ENCODE measurements around the gene RAB4B.
A peak's percentile ranks its signal among the peaks of the same experiment; 100 is the strongest.
"Not testable (repeated sequence)": the region's sequence is repeated elsewhere in the genome, so short reads cannot be mapped to it uniquely, and the experiment has no call there.

Gene RAB4B

DNA sequence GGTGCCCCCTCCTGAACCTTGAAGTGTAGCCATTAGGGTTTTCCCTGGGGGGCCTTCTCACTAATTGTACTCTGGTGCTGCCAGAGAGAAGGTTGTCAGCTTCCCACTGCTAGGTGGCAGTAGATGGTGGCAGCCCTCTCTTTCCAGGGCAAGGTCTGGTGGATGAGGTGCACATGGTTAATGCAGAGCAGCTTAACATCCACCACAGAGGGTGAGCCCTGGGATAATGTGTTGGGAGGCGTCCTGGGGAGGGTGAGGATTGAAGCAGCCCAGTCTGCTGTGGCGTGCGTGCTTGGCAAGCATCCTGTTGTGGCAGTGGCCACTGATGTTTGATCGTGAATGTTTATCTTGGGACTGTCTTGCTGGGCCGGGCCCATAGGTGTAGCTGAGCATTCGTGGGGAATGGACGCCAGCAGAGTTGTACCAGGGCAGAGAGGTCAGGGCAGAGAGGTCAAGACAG is 26.8 kb downstream of the RAB4B start:
- no peak for DNase-seq

DNA sequence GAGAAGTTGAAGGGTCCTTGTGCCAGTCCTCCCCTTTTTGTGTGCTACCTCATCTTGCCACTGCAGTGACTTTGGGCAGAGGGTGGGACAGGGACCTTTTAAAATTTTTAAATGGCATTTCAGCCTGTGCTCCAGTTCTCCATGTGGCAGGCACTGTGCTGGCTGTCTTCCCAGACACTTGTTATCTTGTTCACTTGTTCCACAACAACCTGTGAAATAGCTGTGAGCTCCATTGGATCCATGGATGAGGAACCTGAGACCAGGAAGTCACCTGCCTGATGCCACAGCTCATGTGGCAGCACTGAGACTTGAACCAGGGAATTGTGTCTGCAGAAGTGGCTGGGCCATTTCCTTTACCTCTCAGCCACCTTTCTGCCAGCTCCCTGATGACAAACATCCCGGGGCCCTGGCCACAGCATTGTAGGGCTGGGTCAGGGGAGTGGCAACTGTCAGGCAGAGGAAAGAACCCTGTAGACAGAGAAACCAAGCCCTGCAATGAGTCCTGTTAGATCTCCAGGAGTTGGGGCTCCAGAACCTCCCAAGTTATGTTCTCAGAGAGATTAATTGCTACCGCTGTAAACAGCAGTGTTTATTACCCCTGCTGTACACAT is 27.3 kb downstream of the RAB4B start:
- no peak for DNase-seq

DNA sequence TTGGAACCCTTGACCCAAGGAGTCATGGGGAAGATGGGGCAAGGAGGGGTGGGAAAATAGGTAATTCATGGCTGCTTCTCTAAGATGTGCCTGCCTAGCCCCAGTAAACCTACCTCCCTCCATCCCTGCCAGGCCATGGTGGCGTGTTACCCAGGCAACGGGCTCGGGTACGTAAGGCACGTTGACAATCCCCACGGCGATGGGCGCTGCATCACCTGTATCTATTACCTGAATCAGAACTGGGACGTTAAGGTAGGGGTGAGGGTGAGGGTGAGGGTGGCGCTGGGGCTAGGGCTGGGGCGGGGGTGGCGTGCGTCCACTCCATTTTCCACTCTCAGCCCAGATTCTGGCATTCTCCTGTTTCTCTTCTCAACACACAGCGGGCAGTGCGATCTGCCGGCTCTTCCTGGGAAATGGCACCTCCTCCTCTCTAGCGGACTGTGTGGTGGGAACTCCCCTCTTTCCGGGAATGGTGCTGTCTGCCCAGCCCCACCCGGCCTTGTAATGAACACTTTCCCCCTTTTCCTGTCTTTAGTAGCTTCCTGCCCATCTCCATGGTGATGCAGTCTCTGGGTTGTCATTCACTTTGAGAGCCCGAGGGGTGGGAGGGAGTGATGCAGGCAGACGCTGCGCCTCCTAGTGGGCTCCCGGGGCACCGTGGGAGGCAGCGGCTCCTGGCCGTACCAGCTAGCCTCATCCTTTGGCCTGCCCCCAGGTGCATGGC is 28.5 kb downstream of the RAB4B start:
- DNase-seq = peak in 1 of 2 experiments; percentile 29

DNA sequence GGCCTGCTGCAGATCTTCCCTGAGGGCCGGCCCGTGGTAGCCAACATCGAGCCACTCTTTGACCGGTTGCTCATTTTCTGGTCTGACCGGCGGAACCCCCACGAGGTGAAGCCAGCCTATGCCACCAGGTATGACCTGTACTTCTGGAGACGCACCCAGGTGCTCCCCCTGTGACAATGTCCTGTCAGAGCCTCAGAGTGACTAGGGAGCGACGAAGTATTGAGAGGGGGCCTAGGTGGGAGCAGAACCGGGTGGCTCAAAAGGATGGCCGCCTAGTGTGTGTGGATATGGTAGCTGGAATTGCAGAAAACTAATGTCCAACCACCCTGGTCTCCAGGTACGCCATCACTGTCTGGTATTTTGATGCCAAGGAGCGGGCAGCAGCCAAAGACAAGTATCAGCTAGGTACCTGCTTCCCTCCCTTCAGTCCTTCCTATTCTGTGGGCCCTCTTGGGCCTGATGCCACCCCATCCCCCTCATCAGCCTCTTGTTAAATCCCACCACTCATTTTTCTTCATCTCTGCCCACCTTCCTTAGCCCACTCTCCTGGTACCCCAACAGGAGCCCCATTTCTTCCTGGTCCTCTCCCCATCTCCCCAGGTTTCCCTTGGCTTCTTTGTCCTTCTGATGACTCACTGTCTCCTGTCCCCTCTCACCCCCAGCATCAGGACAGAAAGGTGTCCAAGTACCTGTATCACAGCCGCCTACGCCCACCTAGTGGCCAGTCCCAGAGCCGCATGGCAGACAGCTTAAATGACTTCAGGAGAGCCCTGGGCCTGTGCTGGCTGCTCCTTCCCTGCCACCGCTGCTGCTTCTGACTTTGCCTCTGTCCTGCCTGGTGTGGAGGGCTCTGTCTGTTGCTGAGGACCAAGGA is 29.3 kb downstream of the RAB4B start:
- peak in 1 of 2 experiments; percentile 8 for DNase-seq

DNA sequence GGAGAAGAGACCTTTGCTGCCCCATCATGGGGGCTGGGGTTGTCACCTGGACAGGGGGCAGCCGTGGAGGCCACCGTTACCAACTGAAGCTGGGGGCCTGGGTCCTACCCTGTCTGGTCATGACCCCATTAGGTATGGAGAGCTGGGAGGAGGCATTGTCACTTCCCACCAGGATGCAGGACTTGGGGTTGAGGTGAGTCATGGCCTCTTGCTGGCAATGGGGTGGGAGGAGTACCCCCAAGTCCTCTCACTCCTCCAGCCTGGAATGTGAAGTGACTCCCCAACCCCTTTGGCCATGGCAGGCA is 29.9 kb downstream of the RAB4B start:
- DNase-seq = no peak

DNA sequence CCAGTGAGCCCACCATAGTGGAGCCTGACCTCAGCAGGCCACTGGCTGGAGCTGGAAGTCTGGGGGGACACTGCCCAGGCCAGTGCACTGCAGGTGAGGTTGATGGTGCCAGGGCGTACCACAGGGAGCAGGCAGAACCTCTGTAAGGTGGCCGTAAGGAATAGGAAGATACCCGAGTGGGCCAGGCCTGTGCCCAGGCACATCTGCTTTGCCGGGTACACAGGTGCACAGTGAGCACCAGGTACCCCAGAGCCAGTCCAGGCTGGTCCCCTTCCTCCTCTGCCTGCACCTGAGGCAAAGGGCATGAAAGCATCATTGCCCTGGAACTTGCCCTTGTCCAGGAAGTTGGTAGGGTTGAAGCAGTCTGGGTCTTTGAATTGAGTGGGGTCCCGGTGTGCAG is 30.4 kb downstream of the RAB4B start:
- DNase-seq = no peak

DNA sequence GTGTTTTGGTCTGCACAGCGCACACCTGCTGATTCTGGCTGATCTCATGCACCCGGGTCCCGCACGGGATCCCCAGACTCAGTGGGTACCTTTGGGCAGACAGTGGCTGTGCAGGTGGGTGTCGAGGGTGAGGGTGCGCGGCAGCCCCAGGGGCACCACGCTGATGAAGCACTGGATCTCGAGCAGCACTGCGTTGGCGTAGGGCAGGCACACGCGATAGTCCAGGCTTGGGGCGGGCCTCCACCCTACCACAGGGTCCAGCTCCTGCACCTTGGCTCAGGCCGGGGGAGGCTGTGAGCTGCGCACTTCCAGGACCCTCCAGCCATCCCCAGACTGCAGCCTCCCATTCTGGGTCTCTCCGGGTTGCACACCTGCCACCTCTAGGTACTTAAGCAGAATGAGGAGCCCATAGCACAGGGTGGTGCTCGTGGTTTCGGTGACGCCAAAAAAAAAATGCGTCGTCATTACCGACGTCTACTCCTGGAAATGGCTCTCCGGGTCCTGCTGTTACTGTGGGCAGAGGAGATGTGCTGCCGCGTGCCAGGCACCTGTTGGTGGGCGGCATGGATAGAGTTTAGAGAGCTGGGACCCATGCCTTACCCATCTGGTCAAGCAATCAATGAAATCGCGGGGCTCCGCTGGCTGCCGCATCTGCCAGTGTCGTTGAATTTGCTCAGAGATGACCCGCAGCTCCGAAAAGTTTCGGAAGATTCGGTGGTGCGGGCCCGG is 31.5 kb downstream of the RAB4B start:
- no peak for DNase-seq

DNA sequence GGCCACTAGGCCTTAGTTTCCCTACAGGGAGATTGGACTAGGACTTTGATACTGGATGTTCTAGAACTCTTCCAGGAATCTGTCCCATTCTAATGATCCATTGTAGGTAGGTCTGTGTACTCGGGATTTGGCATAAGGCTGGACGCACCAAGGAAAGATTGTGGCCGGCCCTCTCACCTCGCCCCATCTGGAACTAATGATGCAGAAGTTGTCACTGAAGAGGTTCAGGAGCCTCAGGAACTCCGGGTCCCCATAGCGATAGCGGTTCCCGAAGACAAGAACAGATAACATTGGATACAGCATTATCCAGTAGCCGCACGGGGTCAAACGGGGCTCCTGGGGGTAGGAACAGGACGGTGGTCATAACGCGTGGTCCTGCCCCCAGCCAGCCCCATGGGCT is 32.1 kb downstream of the RAB4B start:
- DNase-seq = no peak

DNA sequence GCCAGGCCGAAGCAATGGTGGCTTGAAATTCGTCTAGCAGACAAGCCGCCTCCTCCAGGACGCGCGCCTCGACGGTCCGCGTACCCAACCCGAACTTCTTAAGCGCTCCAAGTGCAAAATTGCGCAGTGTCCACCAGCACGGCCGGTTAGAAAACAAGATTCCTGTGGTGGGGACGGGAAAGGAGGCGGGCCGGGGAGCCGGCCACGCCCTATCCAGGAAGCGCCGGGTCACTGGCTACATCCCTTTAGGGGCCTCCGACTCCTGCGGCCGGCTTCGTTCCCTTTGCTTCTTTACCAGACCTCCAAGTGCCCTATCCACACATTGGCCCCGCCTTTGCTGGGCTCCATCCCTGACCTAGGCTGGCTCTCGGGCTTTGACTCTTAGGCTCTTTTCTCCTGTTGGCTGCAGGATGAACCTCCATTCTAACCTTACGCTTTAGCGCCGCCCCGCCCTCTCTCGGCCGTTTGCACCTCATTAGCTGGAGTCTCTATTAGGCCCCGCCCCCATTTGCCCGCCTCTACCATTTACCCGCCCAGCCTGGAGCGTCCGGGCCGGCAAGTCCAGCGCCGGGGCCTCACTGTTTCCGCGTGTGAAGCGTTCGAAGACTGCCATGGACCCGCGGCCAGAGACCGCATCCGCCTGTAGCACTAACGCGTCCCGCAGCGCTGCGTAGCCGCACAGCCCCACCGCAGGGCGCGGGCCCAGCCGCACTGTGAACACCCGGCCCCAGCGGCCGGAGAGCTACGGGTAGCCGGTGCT is 32.8 kb downstream of the RAB4B start:
- DNase-seq = peak; percentile 42 to 45

DNA sequence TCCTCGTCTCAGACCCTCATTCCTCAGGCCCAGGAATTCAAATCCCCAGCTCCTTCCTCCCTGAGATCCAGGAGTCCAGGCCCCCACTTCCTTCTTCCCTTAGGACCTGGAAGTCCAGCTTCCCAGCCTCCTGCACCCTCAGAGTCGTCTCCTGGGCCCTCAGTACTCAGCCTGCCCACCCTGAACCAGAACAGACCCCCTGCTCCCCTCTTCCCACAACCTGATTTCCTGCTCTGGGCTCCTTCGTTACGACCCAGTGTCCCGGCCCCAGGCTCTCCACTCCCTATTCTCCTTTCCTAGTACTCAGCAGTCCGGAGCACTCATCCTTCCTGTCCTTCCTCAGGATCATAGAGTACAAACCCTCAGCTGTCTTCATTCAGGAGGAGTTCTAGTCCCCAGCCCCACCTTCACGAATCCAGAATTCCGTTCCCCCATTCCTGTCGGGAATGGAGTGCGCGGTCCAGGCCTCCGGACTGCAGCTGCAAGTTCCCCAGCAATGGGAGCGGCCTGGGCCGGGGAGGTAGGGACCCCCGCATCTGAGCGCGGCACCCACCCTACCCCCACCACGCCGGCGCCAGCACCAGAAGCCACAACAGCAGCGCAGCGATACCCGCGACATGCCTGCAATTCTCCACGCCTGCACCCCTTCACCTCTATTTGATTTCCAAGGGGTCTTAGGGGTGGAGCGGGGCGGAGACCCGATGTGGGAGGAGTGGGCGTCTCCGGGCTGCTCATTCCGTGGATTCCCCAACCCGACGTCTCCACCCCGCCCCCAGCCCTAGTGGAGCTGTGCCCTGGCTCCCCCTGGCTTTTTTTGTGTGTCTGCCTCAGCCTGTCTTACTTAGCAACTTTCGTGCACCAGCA is 33.7 kb downstream of the RAB4B start:
- DNase-seq = no peak

DNA sequence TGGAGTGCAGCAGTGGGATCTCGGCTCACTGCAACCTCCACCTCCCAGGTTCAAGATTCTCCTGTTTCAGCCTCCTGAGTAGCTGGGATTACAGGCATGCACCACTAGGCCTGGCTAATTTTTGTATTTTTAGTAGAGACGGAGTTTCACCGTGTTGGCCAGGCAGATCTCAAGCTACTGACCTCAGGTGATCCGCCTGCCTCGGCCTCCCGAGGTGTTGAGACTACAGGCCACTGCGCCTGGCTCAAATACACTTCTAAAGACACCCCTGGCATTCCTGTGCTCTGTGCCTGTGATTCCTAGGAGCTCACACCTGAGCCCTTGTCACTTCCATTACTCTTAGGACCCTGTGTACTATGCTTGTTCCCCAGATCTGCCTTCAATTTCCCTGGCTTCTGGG is 34.5 kb downstream of the RAB4B start:
- not testable (repeated sequence) for DNase-seq

DNA sequence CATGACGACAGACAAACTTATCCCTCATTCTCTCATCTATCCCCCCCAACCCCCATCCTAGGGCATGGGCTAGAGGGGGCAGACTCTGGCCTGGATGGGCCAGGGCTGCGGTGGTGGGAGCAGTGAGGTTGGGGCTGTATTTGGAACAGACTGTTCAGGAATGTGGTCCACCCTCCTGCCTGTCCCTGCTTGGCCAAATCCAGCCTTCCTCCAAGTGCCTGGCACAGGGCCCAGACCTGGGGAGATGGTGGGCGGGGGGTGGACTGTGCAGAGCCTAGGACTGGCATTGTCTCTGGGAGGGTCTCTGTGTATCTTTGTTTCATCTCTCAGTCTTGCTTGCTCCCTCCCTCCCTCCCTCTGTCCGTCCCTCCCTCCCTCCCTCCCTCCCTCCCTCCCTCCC is 35.1 kb downstream of the RAB4B start:
- no peak for DNase-seq

DNA sequence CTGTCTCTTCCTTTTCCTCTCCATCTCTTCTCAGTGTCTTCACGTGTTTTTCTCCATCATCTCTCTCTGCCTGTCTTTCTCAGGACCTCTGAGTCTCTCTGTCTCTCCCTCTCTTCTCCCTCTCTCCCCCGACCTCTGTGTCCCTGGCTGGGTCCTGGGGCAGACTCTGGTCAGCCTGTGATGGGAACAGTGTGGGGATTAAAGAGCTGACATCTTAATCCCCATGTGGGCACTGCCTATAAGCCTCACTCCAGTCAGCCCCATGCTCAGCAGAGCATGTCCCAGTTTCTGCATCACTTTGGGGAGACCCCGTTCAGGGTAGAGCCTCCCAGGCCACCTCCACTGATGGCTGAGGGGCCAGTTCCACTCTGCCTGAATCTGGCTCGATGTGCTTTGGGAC is 37.2 kb downstream of the RAB4B start:
- DNase-seq = no peak

DNA sequence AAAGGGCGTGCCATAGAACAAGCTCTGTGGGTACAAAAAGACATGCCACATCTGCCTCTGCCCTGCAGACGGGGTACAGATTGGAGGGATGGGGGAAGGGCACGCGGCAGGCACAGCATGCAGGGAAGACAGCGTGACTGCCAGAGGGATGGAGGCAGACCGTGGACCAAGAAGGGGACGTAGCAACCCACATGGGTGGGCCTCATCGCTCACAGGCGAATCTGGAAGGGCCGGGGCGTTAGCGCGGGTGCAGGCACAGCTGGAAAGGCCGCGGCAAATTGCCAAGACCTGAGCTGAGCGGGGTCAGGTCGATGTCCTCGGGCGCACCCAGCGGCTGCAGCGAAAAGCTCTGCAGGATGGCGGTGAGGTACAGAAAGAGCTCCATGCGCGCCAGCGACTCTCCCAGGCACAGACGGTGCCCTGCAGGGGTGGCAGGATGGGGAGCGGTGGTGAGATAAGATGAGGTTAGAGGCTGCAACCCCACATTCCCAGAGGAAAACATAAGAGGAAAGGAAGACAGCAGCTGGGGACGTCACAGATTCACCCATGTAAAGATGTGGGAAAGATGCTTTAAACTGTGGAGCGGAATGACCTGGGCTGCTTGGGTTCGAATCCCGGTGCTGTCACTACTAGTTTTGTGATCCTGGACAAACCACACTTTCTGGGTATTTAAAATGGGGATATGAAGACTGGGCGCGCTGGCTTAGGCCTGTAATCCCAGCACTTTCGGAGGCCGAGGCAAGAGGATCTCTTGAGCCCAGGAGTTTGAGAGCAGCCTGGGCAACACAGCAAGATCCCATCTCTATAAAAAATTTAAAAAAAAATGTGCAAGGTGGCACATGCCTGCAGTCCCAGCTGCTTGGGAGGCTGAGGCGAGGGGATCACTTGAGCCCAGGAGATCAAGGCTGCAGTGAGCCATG is 40.7 kb downstream of the RAB4B start:
- not testable (repeated sequence) for DNase-seq

DNA sequence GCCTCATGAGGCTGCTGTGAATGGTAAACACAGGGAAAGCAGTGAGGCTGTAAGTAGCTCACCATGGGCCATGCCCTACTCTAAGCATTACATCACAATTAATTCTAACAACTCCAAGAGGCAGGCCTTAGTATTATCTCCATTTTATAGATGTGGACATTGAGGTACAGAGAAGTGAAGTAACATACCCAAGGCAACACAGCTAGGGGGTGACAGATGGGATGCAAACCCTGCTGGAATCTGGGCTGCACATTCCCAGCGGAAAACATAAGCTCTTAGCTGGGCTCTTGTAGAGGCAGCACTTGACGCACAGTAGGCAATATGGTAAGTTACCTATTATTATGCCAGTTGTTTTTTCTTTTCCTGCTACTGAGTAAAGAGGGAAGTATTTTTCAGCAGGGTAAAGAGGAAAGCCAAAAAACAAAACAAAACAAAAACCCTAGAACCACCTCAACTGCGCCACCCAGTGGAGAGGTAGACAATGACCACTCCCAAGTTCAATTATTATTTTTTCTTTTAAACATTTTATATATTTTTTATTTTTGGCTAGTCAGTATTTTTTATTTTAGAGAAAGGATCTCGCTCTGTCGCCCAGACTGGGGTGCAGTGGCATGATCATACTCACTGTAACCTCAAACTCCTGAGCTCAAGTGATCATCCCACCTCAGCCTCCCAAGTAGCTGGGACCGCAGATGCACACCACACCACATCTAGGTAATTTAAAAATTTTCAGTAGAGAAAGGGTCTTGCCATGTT is 41.6 kb downstream of the RAB4B start:
- peak in 1 of 2 experiments; percentile 17 for DNase-seq

DNA sequence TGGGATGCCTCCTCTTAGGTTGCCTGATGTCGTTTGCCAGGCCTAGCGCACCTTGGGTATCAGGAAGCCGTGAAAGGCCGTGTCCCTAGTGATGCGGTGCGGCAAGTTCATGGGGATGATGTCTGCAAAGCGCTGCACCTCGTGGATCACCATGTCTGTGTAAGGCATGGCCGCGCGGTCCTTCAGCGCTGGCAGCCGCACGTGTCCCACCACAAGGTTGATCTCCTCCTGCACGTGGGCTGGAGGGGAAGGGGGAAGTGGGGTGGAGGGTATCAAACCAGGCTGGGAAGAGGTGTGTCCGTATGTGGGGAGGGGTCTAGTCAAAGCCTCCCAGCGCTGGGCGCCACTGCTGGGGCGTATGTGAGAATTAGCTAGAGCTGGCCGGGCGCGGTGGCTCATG is 44.1 kb downstream of the RAB4B start:
- DNase-seq = no peak

DNA sequence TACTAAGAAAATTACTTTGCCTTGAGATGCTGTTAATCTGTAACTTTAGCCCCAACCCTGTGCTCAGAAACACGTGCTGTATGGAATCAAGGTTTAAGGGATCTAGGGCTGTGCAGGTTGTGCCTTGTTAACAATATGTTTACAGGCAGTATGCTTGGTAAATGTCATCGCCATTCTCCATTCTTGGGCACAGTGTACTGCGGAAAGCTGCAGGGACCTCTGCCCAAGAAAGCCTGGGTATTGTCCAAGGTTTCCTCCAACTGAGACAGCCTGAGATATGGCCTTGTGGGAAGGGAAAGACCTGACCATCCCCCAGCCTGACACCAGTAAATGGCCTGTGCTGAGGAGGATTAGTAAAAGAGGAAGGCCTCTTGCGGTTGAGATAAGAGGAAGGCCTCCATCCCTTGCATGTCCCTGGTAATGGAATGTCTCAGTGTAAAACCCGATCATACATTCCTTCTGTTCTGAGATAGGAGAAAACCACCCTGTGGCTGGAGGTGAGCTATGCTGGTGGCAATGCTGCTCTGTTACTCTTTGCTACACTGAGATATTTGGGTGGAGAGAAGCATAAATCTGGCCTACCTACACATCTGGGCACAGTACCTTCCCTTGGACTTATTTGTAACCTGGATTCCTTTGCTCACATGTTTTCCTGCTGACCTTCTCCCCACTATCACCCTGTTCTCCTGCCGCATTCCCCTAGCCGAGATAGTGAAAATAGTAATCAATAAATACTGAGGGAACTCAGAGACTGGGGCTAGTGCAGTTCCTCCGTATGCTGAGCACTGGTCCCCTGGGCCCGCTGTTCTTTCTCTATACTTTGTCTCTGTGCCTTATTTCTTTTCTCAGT is 44.9 kb downstream of the RAB4B start:
- DNase-seq = not testable (repeated sequence)

DNA sequence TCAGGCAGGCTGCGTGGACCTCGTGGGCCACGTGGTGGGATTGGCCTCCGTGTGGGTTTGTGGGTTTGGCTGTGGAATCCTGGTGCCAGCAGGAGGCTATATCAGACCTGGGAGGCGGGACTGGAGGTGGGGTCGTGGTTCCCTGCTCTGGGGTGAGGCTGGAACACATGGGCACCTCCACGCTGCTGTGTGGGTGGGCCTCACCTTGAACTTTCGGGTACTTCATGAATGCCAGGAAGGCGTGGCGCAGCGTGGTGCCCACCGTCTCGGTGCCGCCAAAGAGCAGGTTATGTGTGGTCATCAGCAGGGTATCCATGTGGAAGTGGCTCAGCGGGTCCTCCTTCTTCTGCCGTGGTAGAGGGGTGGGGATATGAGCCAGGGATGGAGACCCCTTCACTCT is 46.9 kb downstream of the RAB4B start:
- DNase-seq = not testable (repeated sequence)
